Thyroid gland (tissue), 4 donors: ENCODE results near the gene CEP250.

ENCODE experiments used
- CTCF ChIP-seq, 6 experiments: fragments of 200-600 bp in 3 of 6; fragments of 450-650 bp in 3 of 6; sonication (generic) in 3 of 6; IDR thresholded peaks; one replicate each; pipeline ENCODE4 v1.5.1; 2016 to 2019; ENCODE audit warnings: antibody characterized with exemption in 6 of 6, mild to moderate bottlenecking in 2 of 6, inconsistent platforms in 1 of 6, moderate library complexity in 1 of 6
- POLR2A ChIP-seq, 2 donors: fragments of 450-650 bp; IDR thresholded peaks; one replicate each; pipeline ENCODE4 v1.6.1; 2017; ENCODE audit warnings: antibody characterized with exemption in 2 of 2, mild to moderate bottlenecking in 2 of 2, moderate library complexity in 1 of 2

GRCh38 chr20:35556871-35557270 is 101.5 kb downstream of the CEP250 start:
- no peak for TF ChIP-seq POLR2A (IDR thresholded peaks at IDR 0.05)
- no peak for TF ChIP-seq CTCF (IDR thresholded peaks at IDR 0.05)
